AG04449 (cell line): ENCODE measurements around the gene ARMH3.

Experiments
- CTCF ChIA-PET: fragments of 350-600 bp; formaldehyde crosslinking; extraction: SDS; loops from one replicate; lab custom pipeline; 2021; ENCODE audit warnings: antibody characterized with exemption; lab: Yijun Ruan, JAX
- POLR2A ChIA-PET: fragments of 400-600, 350-600 bp; formaldehyde crosslinking; extraction: SDS; loops from one replicate; lab custom pipeline; 2020; ENCODE audit warnings: antibody characterized with exemption, inconsistent platforms; lab: Yijun Ruan, JAX
- DNase-seq: peaks from one replicate; pipeline ENCODE4 v3.0.0-alpha.2; 2010; ENCODE audit warnings: low read depth, low spot score
- H3K4me3 ChIP-seq: 2 replicates; pipeline ENCODE4 v1.5.1; 2011; ENCODE audit warnings: low read depth, mild to moderate bottlenecking, control low read depth, low read length
- CTCF ChIP-seq: IDR thresholded peaks from one replicate; pipeline ENCODE4 v1.5.1; 2011; ENCODE audit warnings: mild to moderate bottlenecking, moderate library complexity, low read length, control low read depth, inconsistent platforms; ENCODE audit not compliant: insufficient read depth; ENCODE audit errors: missing control alignments

The ARMH3 gene

GRCh38 chr10:101938305-101939007, 117.5 kb downstream of the ARMH3 start:
- no peak for TF ChIP-seq CTCF
- DNase-seq = peak; percentile 52
- CTCF ChIA-PET = interaction anchor here (1.1 to 1.5 kb wide), 3 partner anchors 48 to 103 kb away, joined by 3 to 5 read pairs (median 4); no protein-coding TSS in a partner anchor

GRCh38 chr10:101935431-101935830, 120.5 kb downstream of the ARMH3 start:
- CTCF ChIA-PET = interaction anchor here (1.1 to 2.4 kb wide), 3 partner anchors 12 to 154 kb away, joined by 3 to 6 read pairs (median 4); no protein-coding TSS in a partner anchor
- DNase-seq = no peak
- TF ChIP-seq CTCF = no peak
- no peak overlapping the region for H3K4me3 ChIP-seq
- POLR2A ChIA-PET = no interaction called here

More at GRCh38 chr10:101938305-101939007, 117.5 kb downstream of the ARMH3 start:
- POLR2A ChIA-PET = interaction anchor here (0.7 kb wide), 1 partner anchor 17 kb away, joined by 3 read pairs; no protein-coding TSS in a partner anchor
- no peak overlapping the region for H3K4me3 ChIP-seq

- no peak overlapping the region for H3K4me3 ChIP-seq
- ChIA-PET CTCF (interaction anchor here (1.1 to 2.4 kb wide), 3 partner anchors 11 to 154 kb away, joined by 3 to 6 read pairs (median 4); no protein-coding TSS in a partner anchor), POLR2A (no interaction called here)
- DNase-seq = no peak
- TF ChIP-seq CTCF = no peak
Measured at GRCh38 chr10:101934686-101935305, 121.2 kb downstream of the ARMH3 start.

- H3K4me3 ChIP-seq = no peak overlapping the region
- CTCF ChIA-PET = interaction anchor here (0.9 to 1.4 kb wide), 2 partner anchors 12 to 75 kb away, joined by 3 to 4 read pairs; no protein-coding TSS in a partner anchor
- no peak for TF ChIP-seq CTCF
- no peak for DNase-seq
- POLR2A ChIA-PET = no interaction called here
Measured at GRCh38 chr10:101933976-101934375, 122.0 kb downstream of the ARMH3 start.

- POLR2A ChIA-PET = no interaction called here
- CTCF ChIA-PET = no interaction called here
- no peak for DNase-seq
- TF ChIP-seq CTCF = no peak
- no peak overlapping the region for H3K4me3 ChIP-seq
Measured at GRCh38 chr10:101932183-101932582, 123.8 kb downstream of the ARMH3 start.

- POLR2A ChIA-PET = no interaction called here
- CTCF ChIA-PET = interaction anchor here (0.9 to 2.3 kb wide), 4 partner anchors 22 to 85 kb away, joined by 3 to 6 read pairs (median 4); no protein-coding TSS in a partner anchor
- H3K4me3 ChIP-seq = no peak overlapping the region
- no peak for DNase-seq
- no peak for TF ChIP-seq CTCF
Measured at GRCh38 chr10:101925027-101925426, 130.9 kb downstream of the ARMH3 start.
